ENCODE results near the gene MVD. TPM values are rescaled to one million over a fixed set of nuclear protein-coding genes. Genes with fewer than 3 reads are reported as not detected.

Gene MVD
- total and polyA plus RNA-seq, 2 donors (not counting 1 experiment from before 2014, with no cell fraction given): 35.9 to 204 TPM

- Histone ChIP-seq H3K27ac (ENCODE audit: insufficient read depth, low read length) (no peak overlapping the region), H3K79me2 (ENCODE audit: control insufficient read depth, insufficient read depth, low read length) (no peaks in the 10 kb centered on the region), H3K4me1 (ENCODE audit: control insufficient read depth, extremely low read depth, insufficient read depth, low read length) (peaks cover 9% of the 10 kb centered on the region), H3K9ac (ENCODE audit: insufficient read depth, low read length) (no peak overlapping the region), H3K27me3 (ENCODE audit: control insufficient read depth, insufficient read depth, low read length) (no peaks in the 10 kb centered on the region), H3K4me3 (replicated peaks in 1 of 4; ENCODE audit: control extremely low read depth in 1 of 4, insufficient read depth in 1 of 4, low read depth in 3 of 4, low read length in 4 of 4) (no peak overlapping the region), H3K4me2 (ENCODE audit: extremely low read depth, insufficient read depth, low read length) (no peak overlapping the region), H3K36me3 (ENCODE audit: control insufficient read depth, insufficient read depth, low read length) (peaks cover 3% of the 10 kb centered on the region), H3K9me3 (ENCODE audit: control insufficient read depth, insufficient read depth, low read depth, low read length) (no peaks in the 10 kb centered on the region), H2AFZ (ENCODE audit: low read length) (no peak overlapping the region), H4K20me1 (ENCODE audit: control insufficient read depth, extremely low read depth, insufficient read depth, low read length) (no peaks in the 10 kb centered on the region)
- DNase-seq (ENCODE audit: low read depth in 2 of 2): no peak
- TF ChIP-seq EZH2 (IDR thresholded peaks at IDR 0.05; ENCODE audit: low read length, missing control alignments) (no peak), CTCF (conservative IDR thresholded peaks at IDR 0.05 in 1 of 2, IDR thresholded peaks at IDR 0.05 in 1 of 2; ENCODE audit: low read depth in 1 of 2, low read length in 2 of 2) (no peak)
Observed at GRCh38 chr16:88647178-88648070, 15.5 kb downstream of the MVD start.

- no peak overlapping the region for H2AFZ ChIP-seq (ENCODE audit: low read length)
- no peak overlapping the region for H3K4me2 ChIP-seq (ENCODE audit: extremely low read depth, insufficient read depth, low read length)
- no peak overlapping the region for H3K9ac ChIP-seq (ENCODE audit: insufficient read depth, low read length)
- no peak for DNase-seq (ENCODE audit: low read depth in 2 of 2)
- no peaks in the 10 kb centered on the region for H4K20me1 ChIP-seq (ENCODE audit: control insufficient read depth, extremely low read depth, insufficient read depth, low read length)
- H3K27me3 ChIP-seq (ENCODE audit: control insufficient read depth, insufficient read depth, low read length): no peaks in the 10 kb centered on the region
- no peaks in the 10 kb centered on the region for H3K36me3 ChIP-seq (ENCODE audit: control insufficient read depth, insufficient read depth, low read length)
- H3K79me2 ChIP-seq (ENCODE audit: control insufficient read depth, insufficient read depth, low read length): no peaks in the 10 kb centered on the region
- TF ChIP-seq CTCF (conservative IDR thresholded peaks at IDR 0.05 in 1 of 2, IDR thresholded peaks at IDR 0.05 in 1 of 2; ENCODE audit: low read depth in 1 of 2, low read length in 2 of 2) (no peak), EZH2 (IDR thresholded peaks at IDR 0.05; ENCODE audit: low read length, missing control alignments) (no peak)
- H3K4me1 ChIP-seq (ENCODE audit: control insufficient read depth, extremely low read depth, insufficient read depth, low read length): peaks cover 8% of the 10 kb centered on the region
- H3K27ac ChIP-seq (ENCODE audit: insufficient read depth, low read length): no peak overlapping the region
- no peak overlapping the region for H3K4me3 ChIP-seq (replicated peaks in 1 of 4; ENCODE audit: control extremely low read depth in 1 of 4, insufficient read depth in 1 of 4, low read depth in 3 of 4, low read length in 4 of 4)
- H3K9me3 ChIP-seq (ENCODE audit: control insufficient read depth, insufficient read depth, low read depth, low read length): no peaks in the 10 kb centered on the region
Observed at GRCh38 chr16:88646345-88647034, 16.4 kb downstream of the MVD start.

- H3K4me3 ChIP-seq (replicated peaks in 1 of 4; ENCODE audit: control extremely low read depth in 1 of 4, insufficient read depth in 1 of 4, low read depth in 3 of 4, low read length in 4 of 4): no peak overlapping the region
- H3K79me2 ChIP-seq (ENCODE audit: control insufficient read depth, insufficient read depth, low read length): no peaks in the 10 kb centered on the region
- H4K20me1 ChIP-seq (ENCODE audit: control insufficient read depth, extremely low read depth, insufficient read depth, low read length): no peaks in the 10 kb centered on the region
- H3K36me3 ChIP-seq (ENCODE audit: control insufficient read depth, insufficient read depth, low read length): no peaks in the 10 kb centered on the region
- TF ChIP-seq EZH2 (IDR thresholded peaks at IDR 0.05; ENCODE audit: low read length, missing control alignments) (no peak), CTCF (conservative IDR thresholded peaks at IDR 0.05 in 1 of 2, IDR thresholded peaks at IDR 0.05 in 1 of 2; ENCODE audit: low read depth in 1 of 2, low read length in 2 of 2) (no peak)
- H3K4me1 ChIP-seq (ENCODE audit: control insufficient read depth, extremely low read depth, insufficient read depth, low read length): peaks cover 3% of the 10 kb centered on the region
- H3K4me2 ChIP-seq (ENCODE audit: extremely low read depth, insufficient read depth, low read length): no peak overlapping the region
- no peak overlapping the region for H3K27ac ChIP-seq (ENCODE audit: insufficient read depth, low read length)
- H3K9me3 ChIP-seq (ENCODE audit: control insufficient read depth, insufficient read depth, low read depth, low read length): no peaks in the 10 kb centered on the region
- no peak for DNase-seq (ENCODE audit: low read depth in 2 of 2)
- H3K27me3 ChIP-seq (ENCODE audit: control insufficient read depth, insufficient read depth, low read length): no peaks in the 10 kb centered on the region
- no peak overlapping the region for H3K9ac ChIP-seq (ENCODE audit: insufficient read depth, low read length)
- no peak overlapping the region for H2AFZ ChIP-seq (ENCODE audit: low read length)
Observed at GRCh38 chr16:88645941-88646340, 16.9 kb downstream of the MVD start.

All from fibroblast of lung (primary cell).